PFSK-1 (cell line): ENCODE results near the gene MUC5AC.

Source experiments
- POLR2AphosphoS5 ChIP-seq: IDR thresholded peaks from 2 replicates; pipeline ENCODE4 v1.6.1; 2012; ENCODE audit warnings: low read depth, mild to moderate bottlenecking, control low read depth, low read length, moderate library complexity
- TAF1 ChIP-seq: IDR thresholded peaks from 2 replicates; pipeline ENCODE4 v1.6.1; 2012; ENCODE audit warnings: low read length, control low read depth, borderline replicate concordance; ENCODE audit not compliant: insufficient read depth
- TF ChIP-seq, protein P1 (sequence below), 2 experiments: IDR thresholded peaks; 2 replicates each; pipeline versions ENCODE4 v1.6.1 to v1.8.0; 2011 to 2012; ENCODE audit warnings: low read depth in 2 of 2, low read length in 2 of 2, control low read depth in 1 of 2, inconsistent platforms in 1 of 2, mild to moderate bottlenecking in 1 of 2, moderate library complexity in 1 of 2; ENCODE audit not compliant: insufficient read depth in 1 of 2

DNA sequence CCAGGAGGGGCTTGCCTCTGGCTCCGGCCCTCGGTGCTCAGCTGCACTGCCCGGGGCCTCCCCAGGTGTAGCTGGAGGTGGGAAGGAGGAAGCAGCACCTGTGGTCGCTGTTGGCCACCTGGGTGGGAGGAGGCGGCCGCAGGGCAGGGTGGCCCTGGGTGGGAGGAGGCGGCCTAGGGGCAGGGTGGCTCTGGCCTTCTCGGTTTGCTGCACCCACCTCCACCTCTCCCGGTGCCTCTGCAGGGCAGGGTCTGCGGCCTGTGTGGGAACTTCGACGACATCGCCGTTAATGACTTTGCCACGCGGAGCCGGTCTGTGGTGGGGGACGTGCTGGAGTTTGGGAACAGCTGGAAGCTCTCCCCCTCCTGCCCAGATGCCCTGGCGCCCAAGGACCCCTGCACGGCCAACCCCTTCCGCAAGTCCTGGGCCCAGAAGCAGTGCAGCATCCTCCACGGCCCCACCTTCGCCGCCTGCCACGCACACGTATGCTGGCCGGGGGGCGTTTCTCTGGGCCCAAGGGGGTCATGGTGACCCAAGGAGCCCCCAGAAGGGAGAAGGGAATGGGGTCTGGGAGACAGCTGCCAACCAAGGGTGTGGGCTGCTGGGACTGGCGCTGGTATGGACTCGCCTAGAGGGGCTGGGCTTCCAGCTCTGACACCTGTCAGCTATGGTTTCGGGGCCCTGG is 20.6 kb downstream of the MUC5AC start:
- no peak for TF ChIP-seq POLR2AphosphoS5
- TF ChIP-seq TAF1: no peak
- TF ChIP-seq, protein P1, sequence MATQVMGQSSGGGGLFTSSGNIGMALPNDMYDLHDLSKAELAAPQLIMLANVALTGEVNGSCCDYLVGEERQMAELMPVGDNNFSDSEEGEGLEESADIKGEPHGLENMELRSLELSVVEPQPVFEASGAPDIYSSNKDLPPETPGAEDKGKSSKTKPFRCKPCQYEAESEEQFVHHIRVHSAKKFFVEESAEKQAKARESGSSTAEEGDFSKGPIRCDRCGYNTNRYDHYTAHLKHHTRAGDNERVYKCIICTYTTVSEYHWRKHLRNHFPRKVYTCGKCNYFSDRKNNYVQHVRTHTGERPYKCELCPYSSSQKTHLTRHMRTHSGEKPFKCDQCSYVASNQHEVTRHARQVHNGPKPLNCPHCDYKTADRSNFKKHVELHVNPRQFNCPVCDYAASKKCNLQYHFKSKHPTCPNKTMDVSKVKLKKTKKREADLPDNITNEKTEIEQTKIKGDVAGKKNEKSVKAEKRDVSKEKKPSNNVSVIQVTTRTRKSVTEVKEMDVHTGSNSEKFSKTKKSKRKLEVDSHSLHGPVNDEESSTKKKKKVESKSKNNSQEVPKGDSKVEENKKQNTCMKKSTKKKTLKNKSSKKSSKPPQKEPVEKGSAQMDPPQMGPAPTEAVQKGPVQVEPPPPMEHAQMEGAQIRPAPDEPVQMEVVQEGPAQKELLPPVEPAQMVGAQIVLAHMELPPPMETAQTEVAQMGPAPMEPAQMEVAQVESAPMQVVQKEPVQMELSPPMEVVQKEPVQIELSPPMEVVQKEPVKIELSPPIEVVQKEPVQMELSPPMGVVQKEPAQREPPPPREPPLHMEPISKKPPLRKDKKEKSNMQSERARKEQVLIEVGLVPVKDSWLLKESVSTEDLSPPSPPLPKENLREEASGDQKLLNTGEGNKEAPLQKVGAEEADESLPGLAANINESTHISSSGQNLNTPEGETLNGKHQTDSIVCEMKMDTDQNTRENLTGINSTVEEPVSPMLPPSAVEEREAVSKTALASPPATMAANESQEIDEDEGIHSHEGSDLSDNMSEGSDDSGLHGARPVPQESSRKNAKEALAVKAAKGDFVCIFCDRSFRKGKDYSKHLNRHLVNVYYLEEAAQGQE (IDR thresholded peaks at IDR 0.05; ENCODE audit: insufficient read depth in 1 of 2, low read depth in 2 of 2, low read length in 2 of 2): no peak
